Measurements from ENCODE around the gene MDP1.

DNA sequence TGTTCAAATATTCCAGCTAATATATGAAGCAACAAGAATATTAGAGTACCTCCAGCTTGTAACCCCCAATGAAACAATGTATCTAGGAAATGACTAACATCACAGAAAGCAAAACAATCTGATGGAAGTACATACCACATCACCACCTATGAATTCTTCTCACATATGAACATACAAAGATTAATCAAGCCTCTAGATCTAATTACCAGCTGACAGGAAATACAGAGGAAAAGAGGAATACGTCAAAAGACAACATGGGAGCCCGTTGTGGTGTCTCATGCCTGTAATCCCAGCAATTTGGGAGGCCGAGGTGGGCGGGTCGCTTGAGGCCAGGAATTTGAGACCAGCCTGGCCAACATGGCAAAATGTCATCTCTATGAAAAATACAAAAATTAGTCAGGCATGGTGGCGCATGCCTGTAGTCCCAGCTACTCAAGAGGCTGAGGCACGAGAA is 8.8 kb upstream of the MDP1 start:
- TF ChIP-seq, protein P1, sequence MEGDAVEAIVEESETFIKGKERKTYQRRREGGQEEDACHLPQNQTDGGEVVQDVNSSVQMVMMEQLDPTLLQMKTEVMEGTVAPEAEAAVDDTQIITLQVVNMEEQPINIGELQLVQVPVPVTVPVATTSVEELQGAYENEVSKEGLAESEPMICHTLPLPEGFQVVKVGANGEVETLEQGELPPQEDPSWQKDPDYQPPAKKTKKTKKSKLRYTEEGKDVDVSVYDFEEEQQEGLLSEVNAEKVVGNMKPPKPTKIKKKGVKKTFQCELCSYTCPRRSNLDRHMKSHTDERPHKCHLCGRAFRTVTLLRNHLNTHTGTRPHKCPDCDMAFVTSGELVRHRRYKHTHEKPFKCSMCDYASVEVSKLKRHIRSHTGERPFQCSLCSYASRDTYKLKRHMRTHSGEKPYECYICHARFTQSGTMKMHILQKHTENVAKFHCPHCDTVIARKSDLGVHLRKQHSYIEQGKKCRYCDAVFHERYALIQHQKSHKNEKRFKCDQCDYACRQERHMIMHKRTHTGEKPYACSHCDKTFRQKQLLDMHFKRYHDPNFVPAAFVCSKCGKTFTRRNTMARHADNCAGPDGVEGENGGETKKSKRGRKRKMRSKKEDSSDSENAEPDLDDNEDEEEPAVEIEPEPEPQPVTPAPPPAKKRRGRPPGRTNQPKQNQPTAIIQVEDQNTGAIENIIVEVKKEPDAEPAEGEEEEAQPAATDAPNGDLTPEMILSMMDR (conservative IDR thresholded peaks at IDR 0.05 in 1 of 2, IDR thresholded peaks at IDR 0.05 in 1 of 2; ENCODE audit: extremely low read depth in 1 of 2, insufficient read depth in 1 of 2, low read depth in 1 of 2, low read length in 2 of 2) = no peak
- no peak for TF ChIP-seq EZH2 (IDR thresholded peaks at IDR 0.05; ENCODE audit: borderline replicate concordance, low read length)
